Activated T-helper 9 cell treated with anti-CD3 and anti-CD28 coated beads, Interleukin-2, amount 50 U/mL, for 16 hours (primary cell): ENCODE data around the gene BMP8A.
"Not testable (repeated sequence)": the region's sequence is repeated elsewhere in the genome, so short reads cannot be mapped to it uniquely, and the experiment has no call there.

Experiments used
- DNase-seq: peaks from one replicate; pipeline ENCODE4 v3.0.0-alpha.2; 2020; ENCODE audit warnings: low read depth

BMP8A gene

DNA sequence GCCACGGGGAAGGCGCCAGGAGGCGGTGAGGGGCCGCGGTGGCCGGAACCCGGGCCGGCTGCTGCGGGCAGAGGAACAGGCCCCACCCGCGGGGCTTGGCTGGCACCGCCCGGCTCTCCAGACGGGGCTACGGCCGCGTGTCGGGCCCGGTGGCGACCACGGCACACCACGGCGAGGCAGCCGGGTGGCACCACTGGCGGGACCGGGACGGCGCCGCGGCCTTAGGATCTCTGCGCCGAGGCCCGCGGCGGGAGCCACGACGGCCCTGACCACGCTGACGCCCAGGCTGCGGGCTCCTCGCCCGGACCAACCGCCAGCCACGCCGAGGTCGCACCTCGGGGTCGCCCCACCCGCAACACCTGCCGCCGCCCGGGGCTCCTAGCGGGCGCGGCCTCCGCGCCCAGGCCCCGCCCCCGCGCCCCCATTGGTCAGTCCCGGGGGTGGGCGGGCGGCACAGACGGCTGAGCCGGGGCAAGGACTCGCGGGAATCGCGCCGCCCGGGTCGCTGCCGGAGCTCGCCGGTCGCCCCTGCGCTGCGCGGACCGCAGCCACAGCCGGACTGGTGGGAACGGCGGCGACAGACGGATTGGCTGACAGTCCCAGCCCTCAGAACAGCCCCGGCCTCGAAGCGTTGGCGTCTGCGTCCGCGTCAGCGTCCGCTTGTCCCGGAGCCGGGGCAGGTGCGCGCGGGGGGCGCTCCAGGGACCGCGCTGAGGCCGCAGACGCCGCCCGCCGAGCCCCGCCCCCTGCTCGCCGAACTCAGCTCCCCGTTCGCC is at the start of gene BMP8A:
BMP8A (plus strand) TSS at position 491 of the 776 bp plus-strand sequence. CDS start 356 bp downstream, outside the sequence.
- DNase-seq: peak; percentile 67

DNA sequence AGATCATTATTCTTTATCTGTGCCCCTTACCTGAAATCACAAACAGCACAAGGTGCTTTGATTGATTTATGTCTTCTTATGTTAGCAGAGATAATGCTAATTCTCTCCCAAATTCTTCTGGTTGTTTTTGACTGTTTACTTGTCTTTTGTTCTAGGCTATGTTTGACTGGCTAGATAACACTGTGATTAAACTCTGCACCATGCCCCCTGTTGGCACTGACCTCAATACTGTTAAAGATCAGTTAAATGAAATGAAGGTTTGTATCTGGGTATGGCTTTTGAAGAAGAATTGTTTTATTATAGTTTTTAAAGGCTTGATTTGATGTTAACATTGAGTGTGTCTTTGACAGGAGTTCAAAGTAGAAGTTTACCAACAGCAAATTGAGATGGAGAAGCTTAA is 49.6 kb upstream of the BMP8A start:
- no peak for DNase-seq

DNA sequence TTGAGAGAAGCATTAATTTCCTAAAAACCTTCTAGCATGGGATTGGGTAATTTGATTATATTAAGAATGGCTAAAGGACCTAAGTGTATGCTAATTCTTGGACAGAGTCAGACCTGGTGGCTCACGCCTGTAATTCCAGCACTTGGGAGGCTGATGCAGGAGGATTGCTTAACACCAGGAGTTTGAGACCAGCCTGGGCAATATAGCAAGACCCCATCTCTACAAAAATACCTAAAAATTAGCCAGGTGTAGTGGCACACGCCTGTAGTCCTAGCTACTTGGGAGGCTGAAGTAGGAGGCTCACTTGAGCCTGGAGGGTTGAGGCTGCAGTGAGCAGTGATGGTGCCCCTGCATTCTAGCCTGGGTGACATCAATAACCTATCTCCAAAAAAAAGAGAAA is 45.9 kb upstream of the BMP8A start:
- DNase-seq: no peak

DNA sequence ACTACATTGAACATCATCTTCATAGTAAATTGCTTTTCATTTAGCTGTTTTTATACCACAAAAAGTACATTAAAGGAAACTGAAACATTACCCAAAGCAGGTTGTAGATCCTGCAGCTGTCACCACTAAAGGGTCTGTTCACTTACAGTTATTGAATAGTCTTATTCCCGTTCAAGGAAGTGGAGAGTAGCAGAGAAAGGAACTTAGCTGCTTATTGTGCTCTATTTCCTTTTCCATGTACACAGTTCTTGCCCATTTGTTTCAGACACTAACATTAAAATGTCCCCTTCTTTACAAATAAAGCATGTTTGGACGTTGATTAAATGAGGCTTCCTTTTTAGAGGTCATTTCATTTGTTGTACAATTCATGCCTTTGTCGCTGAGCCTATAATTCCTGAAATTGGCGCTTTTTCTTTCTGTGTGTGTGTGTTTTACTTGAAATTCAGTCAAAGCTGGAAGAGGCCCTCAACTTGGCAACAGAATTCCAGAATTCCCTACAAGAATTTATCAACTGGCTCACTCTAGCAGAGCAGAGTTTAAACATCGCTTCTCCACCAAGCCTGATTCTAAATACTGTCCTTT is 44.4 kb upstream of the BMP8A start:
- DNase-seq: no peak

DNA sequence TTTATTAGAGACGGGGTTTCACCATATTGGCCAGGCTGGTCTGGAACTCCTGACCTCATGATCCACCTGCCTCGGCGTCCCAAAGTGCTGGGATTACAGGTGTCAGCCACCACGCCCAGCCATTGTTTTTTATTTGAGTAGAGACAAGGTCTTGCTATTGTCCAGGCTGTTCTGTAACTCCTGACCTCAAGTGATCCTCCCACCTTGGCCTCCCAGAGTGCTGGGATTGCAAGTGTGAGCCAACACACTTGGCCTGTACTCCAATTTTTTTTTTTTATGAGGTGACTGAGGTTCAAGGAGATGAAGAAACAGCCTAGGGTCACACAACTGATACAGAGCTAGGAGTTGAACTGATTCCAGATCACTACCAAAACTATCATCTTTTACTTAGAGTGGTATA is 41.4 kb upstream of the BMP8A start:
- not testable (repeated sequence) for DNase-seq

DNA sequence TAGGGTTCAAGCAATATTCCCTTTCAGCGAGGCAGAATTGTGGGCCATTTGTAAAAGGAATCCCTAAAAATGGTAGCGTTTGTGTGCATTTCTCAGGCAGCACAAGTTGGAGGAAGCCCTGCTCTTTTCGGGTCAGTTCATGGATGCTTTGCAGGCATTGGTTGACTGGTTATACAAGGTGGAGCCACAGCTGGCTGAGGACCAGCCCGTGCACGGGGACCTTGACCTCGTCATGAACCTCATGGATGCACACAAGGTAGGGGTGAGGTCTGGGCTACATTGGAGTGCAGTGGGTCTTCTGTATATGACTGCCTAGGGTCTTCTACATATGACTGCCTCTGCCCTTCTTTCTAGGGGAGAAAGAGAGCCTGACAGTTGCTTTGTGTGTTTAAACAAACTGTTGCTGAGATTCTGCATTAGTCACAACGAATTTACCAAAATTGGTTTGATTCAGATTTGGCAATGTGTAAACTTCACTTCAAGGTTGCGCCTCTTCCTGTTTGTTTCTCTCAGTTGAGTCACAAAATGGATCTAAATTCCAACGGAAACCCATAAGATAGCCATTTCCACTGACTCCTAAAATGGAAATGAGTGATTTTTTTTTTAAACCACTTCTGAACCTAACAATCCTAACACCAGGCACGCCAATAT is 40.4 kb upstream of the BMP8A start:
- no peak for DNase-seq

- DNase-seq: no peak
Measured at GRCh38 chr1:39452081-39452480, 39.4 kb upstream of the BMP8A start.

DNA sequence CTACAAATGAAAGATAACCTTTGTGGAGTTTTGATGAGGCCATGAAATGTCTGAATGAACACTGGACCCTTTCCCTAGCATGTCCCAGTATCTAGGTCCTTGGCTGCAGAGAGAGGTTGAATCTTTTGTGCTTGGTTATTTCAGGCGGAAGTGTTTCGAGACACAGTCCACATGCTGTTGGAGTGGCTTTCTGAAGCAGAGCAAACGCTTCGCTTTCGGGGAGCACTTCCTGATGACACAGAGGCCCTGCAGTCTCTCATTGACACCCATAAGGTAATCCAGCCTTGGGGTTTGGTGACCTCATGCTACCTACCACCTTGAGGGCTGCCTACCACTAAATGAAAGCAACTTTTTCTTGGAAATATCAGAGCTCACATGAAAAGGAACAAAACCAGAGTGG is 38.9 kb upstream of the BMP8A start:
- DNase-seq: no peak

DNA sequence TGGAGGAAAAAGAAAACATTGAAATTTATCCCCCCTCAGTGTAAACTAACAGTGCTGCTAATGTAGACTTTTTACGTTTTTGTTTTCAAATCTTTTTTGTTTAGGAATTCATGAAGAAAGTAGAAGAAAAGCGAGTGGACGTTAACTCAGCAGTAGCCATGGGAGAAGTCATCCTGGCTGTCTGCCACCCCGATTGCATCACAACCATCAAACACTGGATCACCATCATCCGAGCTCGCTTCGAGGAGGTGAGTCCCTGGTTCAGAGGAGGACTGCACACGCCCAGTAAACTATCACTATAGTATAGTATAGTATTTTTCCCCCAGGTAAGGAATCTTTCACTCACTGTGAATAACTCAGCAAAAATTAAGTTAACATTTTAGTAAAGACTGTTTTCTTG is 37.8 kb upstream of the BMP8A start:
- DNase-seq: no peak

DNA sequence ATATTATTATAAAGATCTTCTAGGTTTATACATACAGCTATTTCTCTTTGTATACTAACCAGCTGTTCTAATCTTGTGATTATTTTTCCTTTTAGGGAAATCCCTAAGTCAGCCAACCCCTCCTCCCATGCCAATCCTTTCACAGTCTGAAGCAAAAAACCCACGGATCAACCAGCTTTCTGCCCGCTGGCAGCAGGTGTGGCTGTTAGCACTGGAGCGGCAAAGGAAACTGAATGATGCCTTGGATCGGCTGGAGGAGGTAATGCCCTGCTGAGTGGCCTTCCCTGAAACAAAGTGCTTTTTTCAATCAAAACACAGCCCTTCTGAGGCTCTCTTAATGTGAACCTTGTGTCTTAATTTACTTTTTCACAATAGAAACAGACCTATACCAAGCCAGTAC is 32.4 kb upstream of the BMP8A start:
- DNase-seq: no peak

DNA sequence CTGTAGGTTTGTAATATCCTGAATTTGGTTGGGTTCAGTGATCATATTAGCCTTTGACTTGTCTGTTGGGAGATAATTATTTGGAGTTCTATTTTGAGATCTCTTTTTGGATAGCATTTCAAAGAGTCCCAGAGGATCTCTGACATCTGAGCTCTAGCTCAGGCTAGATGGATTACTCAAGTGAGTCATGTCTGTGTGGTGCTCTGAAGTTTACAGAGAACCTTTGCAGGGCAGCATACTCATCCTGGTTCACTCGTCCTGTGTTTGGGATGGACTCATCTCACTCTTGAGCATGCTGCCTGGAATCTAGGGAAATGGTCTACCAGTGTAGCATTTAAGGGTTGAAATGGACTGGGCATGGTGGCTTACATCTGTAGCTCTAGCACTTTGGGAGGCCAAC is 29.4 kb upstream of the BMP8A start:
- DNase-seq: no peak

DNA sequence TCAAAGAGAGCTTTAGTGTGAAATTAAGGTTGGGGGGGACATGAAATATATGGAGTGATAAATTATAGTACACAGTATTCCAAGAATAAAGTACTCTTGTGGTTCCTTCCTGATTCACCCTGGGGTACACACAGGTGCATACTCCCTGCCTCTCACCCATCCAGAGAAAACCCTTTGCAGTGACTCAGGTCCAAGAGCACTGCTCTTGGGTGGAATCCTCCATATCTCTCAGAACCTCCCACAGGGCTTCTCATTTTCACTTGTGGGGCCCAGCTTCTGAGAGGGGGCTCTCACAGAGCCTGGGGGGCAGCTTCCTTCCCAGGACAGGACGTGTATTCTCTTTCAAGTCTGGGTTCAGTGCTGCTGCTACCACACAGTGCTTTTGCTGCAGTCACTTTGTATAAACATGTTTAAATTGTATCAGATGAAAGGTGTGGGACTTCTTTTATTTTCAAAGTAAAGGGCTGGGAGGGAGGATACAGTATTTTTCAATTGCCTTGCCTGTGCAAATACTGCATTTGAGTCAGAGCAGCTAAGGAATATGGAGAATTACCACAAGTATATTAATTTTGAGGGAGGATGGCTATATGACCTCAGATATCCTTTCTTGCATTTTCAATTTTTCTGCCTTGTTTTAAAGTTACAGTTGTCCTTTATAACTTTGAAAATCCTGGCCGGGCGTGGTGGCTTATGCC is 24.9 kb upstream of the BMP8A start:
- DNase-seq: no peak

DNA sequence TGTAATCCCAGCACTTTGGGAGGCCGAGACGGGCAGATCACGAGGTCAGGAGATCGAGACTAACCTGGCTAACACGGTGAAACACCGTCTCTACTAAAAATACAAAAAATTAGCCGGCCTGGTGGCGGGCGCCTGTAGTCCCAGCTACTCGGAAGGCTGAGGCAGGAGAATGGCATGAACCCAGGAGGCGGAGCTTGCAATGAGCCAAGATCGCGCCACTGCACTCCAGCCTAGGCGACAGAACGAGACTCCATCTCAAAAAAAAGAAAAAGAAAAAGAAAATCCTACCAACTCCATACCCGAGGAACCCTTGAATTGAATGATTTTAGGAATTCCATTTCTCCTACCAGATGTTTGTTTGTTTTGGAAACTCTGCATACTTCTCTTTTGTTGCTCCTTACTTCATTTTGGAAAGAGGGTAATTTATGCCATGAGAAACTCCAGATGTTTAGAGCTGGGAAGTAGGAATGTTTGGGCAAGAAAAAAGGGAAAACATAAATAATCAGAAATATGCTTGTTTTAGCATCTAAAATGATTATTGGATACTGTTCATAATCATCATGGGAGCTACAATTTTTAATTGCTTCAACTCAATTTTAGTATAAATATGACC is 24.2 kb upstream of the BMP8A start:
- DNase-seq: not testable (repeated sequence)

DNA sequence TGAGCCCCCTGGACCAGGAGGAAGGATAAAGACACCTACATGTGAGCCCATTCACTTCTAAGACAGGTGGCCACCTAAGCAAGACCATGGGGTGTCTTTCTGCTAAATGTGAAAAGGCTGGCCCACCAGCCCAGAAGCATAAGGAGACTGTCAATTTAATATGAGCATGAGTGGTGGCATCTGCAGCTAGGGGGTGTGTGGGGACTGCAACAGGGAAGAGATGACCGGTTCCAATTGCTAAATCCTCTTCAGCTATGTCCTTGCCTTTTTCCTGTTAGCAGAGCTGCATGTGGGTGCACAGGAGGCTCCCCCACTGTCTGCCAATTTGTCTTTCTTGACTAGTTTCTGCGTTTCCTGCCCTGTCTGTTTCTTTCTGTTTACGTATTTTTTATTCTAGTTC is 22.3 kb upstream of the BMP8A start:
- DNase-seq: no peak

DNA sequence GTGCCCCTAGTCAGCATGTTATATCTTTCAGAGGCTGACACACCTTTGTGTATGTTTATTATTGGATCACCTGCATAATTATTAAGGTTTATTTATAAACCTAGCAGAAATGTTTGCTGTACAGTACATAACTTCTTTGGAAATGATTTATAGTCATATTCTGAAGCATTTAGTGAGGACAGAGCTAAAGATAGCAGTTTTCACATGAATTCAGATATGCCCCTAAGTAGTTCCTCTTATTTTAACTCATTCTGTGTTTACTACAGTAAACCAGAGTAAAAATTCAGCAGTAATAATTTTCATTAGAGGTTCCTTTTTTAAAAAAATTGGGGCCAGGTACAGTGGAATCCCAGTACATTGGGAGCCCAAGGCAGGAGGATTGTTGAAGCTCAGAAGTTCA is 21.4 kb upstream of the BMP8A start:
- DNase-seq: no peak

GRCh38 chr1:39472826-39473225 is 18.6 kb upstream of the BMP8A start:
- no peak for DNase-seq

GRCh38 chr1:39473324-39473723 is 18.1 kb upstream of the BMP8A start:
- DNase-seq: no peak

DNA sequence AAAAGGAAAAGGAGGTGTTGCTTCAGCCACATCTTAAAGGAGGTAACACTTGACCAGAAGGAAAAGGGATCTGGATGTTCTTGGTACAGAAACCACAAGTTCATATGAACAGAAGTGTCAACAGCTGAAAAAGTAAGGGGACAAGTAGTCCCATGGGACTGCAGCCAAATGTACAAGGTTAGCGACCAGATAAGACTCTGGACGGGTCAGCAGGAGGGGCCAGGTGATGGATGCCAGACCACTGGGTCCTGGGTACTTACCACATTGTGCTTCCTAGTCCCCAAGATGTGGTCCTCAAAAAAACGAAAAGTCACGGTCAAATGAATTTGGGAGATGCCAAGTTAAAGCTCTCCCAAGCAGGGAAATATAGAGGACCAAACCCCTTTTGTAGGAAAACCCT is 16.6 kb upstream of the BMP8A start:
- no peak for DNase-seq

- not testable (repeated sequence) for DNase-seq
Measured at GRCh38 chr1:39475551-39475950, 15.9 kb upstream of the BMP8A start.

- no peak for DNase-seq
Measured at GRCh38 chr1:39478126-39478915, 13.1 kb upstream of the BMP8A start.

- DNase-seq: no peak
Measured at GRCh38 chr1:39481289-39481688, 10.1 kb upstream of the BMP8A start.

GRCh38 chr1:39483276-39483675 is 8.2 kb upstream of the BMP8A start:
- no peak for DNase-seq
